Trophoblast cell (in vitro differentiated cells and primary cell): Measurements from ENCODE around the gene IL12RB1.

Experiments
- DNase-seq, 2 donors: peaks; one replicate each; pipeline ENCODE4 v3.0.0-alpha.2; 2016
- H2AFZ ChIP-seq: 2 replicates; pipeline ENCODE4 v1.6.1; 2013; ENCODE audit warnings: low read length, moderate library complexity, mild to moderate bottlenecking; ENCODE audit not compliant: insufficient read depth, poor library complexity
- H2AK5ac ChIP-seq: 2 replicates; pipeline ENCODE4 v1.6.1; 2013; ENCODE audit warnings: mild to moderate bottlenecking, low read length
- H2BK120ac ChIP-seq: 2 replicates; pipeline ENCODE4 v1.6.1; 2013; ENCODE audit warnings: low read length, mild to moderate bottlenecking, moderate library complexity; ENCODE audit not compliant: insufficient read depth, poor library complexity
- H2BK12ac ChIP-seq: 2 replicates; pipeline ENCODE4 v1.6.1; 2013; ENCODE audit warnings: mild to moderate bottlenecking, low read length, moderate library complexity
- H2BK5ac ChIP-seq: 2 replicates; pipeline ENCODE4 v1.6.1; 2013; ENCODE audit warnings: low read length, low read depth, moderate library complexity, mild to moderate bottlenecking; ENCODE audit not compliant: poor library complexity
- H3K14ac ChIP-seq: 2 replicates; pipeline ENCODE4 v1.6.1; 2013; ENCODE audit warnings: mild to moderate bottlenecking, low read length
- H3K18ac ChIP-seq: 2 replicates; pipeline ENCODE4 v1.6.1; 2013; ENCODE audit warnings: mild to moderate bottlenecking, low read length
- H3K23ac ChIP-seq: 2 replicates; pipeline ENCODE4 v1.6.1; 2013; ENCODE audit warnings: low read length
- H3K27ac ChIP-seq: 2 replicates; pipeline ENCODE4 v1.5.1; 2013; ENCODE audit warnings: low read depth, mild to moderate bottlenecking, inconsistent platforms, low read length, moderate library complexity
- H3K27me3 ChIP-seq: 2 replicates; pipeline ENCODE4 v1.6.1; 2013; ENCODE audit warnings: inconsistent platforms, mild to moderate bottlenecking, low read length, moderate library complexity; ENCODE audit not compliant: insufficient read depth
- H3K36me3 ChIP-seq, 2 experiments: 1 replicate in 1 of 2; 2 replicates in 1 of 2; pipeline ENCODE4 v1.6.1; 2013; ENCODE audit warnings: low read length in 2 of 2, mild to moderate bottlenecking in 2 of 2, moderate library complexity in 1 of 2; ENCODE audit not compliant: insufficient read depth in 2 of 2, control insufficient read depth in 1 of 2
- H3K4ac ChIP-seq: 2 replicates; pipeline ENCODE4 v1.6.1; 2013; ENCODE audit warnings: low read depth, mild to moderate bottlenecking, low read length, moderate library complexity
- H3K4me1 ChIP-seq, 2 experiments: 1 replicate in 1 of 2; 2 replicates in 1 of 2; pipeline ENCODE4 v1.6.1; 2013; ENCODE audit warnings: low read length in 2 of 2, mild to moderate bottlenecking in 2 of 2, moderate library complexity in 1 of 2; ENCODE audit not compliant: insufficient read depth in 2 of 2, control insufficient read depth in 1 of 2
- H3K4me2 ChIP-seq: 2 replicates; pipeline ENCODE4 v1.6.1; 2013; ENCODE audit warnings: inconsistent platforms, mild to moderate bottlenecking, low read length, moderate library complexity
- H3K4me3 ChIP-seq: 2 replicates; pipeline ENCODE4 v1.5.1; 2013; ENCODE audit warnings: mild to moderate bottlenecking, low read depth, low read length, inconsistent platforms
- H3K79me1 ChIP-seq: one replicate; pipeline ENCODE4 v1.6.1; 2013; ENCODE audit warnings: low read length
- H3K79me2 ChIP-seq: 2 replicates; pipeline ENCODE4 v1.6.1; 2013; ENCODE audit warnings: low read length, mild to moderate bottlenecking; ENCODE audit not compliant: control insufficient read depth, insufficient read depth, poor library complexity
- H3K9ac ChIP-seq: 2 replicates; pipeline ENCODE4 v1.6.1; 2013; ENCODE audit warnings: mild to moderate bottlenecking, low read length
- H3K9me3 ChIP-seq: 2 replicates; pipeline ENCODE4 v1.6.1; 2013; ENCODE audit warnings: low read depth, mild to moderate bottlenecking, control low read depth, inconsistent platforms, low read length; ENCODE audit not compliant: insufficient read depth
- H4K12ac ChIP-seq: 2 replicates; pipeline ENCODE4 v1.6.1; 2013; ENCODE audit warnings: low read depth, mild to moderate bottlenecking, low read length, moderate library complexity
- H4K8ac ChIP-seq: 2 replicates; pipeline ENCODE4 v1.6.1; 2013; ENCODE audit warnings: low read depth, mild to moderate bottlenecking, low read length, moderate library complexity
- H4K91ac ChIP-seq: one replicate; pipeline ENCODE4 v1.6.1; 2013; ENCODE audit warnings: low read depth, mild to moderate bottlenecking, low read length, moderate library complexity
- WGBS: extraction: QIAGEN DNeasy Blood & Tissue Kit; methylation state at CpG from one replicate; pipeline ENCODE4 v1.1.7; 2013; ENCODE audit warnings: missing lambda C conversion rate; ENCODE audit not compliant: insufficient read length, insufficient coverage; ENCODE audit errors: extremely low coverage; 5-methylcytosine and 5-hydroxymethylcytosine counted together

IL12RB1 gene

GRCh38 chr19:18055967-18056366 is 30.8 kb downstream of the IL12RB1 start:
- no peaks in the 10 kb centered on the region for H3K27me3 ChIP-seq
- no peak overlapping the region for H4K8ac ChIP-seq
- no peak overlapping the region for H3K27ac ChIP-seq
- no peak overlapping the region for H3K9ac ChIP-seq
- H3K9me3 ChIP-seq = no peaks in the 10 kb centered on the region
- H3K36me3 ChIP-seq = no peaks in the 10 kb centered on the region
- WGBS = no CpG with 5 or more reads among the region's 5 CpGs
- H3K4me1 ChIP-seq = peaks cover 0 to 3% of the 10 kb centered on the region in 2 experiments
- H3K4ac ChIP-seq = no peak overlapping the region
- H3K79me1 ChIP-seq = peaks cover 3% of the 10 kb centered on the region
- H2BK5ac ChIP-seq = no peak overlapping the region
- no peak for DNase-seq
- H4K91ac ChIP-seq = no peak overlapping the region
- no peak overlapping the region for H3K23ac ChIP-seq
- H3K14ac ChIP-seq = no peak overlapping the region
- no peak overlapping the region for H3K18ac ChIP-seq
- no peak overlapping the region for H2BK12ac ChIP-seq
- H2AK5ac ChIP-seq = no peak overlapping the region
- no peak overlapping the region for H2BK120ac ChIP-seq
- no peak overlapping the region for H3K4me2 ChIP-seq
- H3K4me3 ChIP-seq = no peak overlapping the region
- H2AFZ ChIP-seq = no peak overlapping the region
- H4K12ac ChIP-seq = no peak overlapping the region
- no peaks in the 10 kb centered on the region for H3K79me2 ChIP-seq

GRCh38 chr19:18053576-18054219 is 33.0 kb downstream of the IL12RB1 start:
- Histone ChIP-seq H2BK5ac (no peak overlapping the region), H3K23ac (no peak overlapping the region), H3K27me3 (no peaks in the 10 kb centered on the region), H3K9me3 (no peaks in the 10 kb centered on the region), H3K79me2 (no peaks in the 10 kb centered on the region), H3K14ac (no peak overlapping the region), H3K4me3 (no peak overlapping the region), H4K91ac (no peak overlapping the region), H3K4me2 (no peak overlapping the region), H3K27ac (no peak overlapping the region), H3K18ac (no peak overlapping the region), H3K79me1 (peaks cover 3% of the 10 kb centered on the region), H3K9ac (no peak overlapping the region), H2AK5ac (no peak overlapping the region), H3K4ac (no peak overlapping the region), H2BK120ac (no peak overlapping the region), H3K36me3 (no peaks in the 10 kb centered on the region), H2BK12ac (no peak overlapping the region), H3K4me1 (peaks cover 0 to 3% of the 10 kb centered on the region in 2 experiments), H4K8ac (no peak overlapping the region), H4K12ac (no peak overlapping the region), H2AFZ (no peak overlapping the region)
- no CpG with 5 or more reads among the region's 9 CpGs for WGBS
- peak in 1 of 2 donors; percentile 17 for DNase-seq

GRCh38 chr19:18051887-18052286 is 34.8 kb downstream of the IL12RB1 start:
- Histone ChIP-seq H2AK5ac (no peak overlapping the region), H2AFZ (no peak overlapping the region)

GRCh38 chr19:18049385-18049784 is 37.3 kb downstream of the IL12RB1 start:
- no peak overlapping the region for H2BK120ac ChIP-seq
- no peaks in the 10 kb centered on the region for H3K27me3 ChIP-seq
- no peaks in the 10 kb centered on the region for H3K9me3 ChIP-seq
- no peak overlapping the region for H3K14ac ChIP-seq
- no peak overlapping the region for H3K18ac ChIP-seq
- H3K27ac ChIP-seq = no peak overlapping the region
- H3K4me1 ChIP-seq = no peaks in the 10 kb centered on the region
- no peak overlapping the region for H2AFZ ChIP-seq
- H2AK5ac ChIP-seq = no peak overlapping the region
- no peak overlapping the region for H3K23ac ChIP-seq
- H3K79me2 ChIP-seq = no peaks in the 10 kb centered on the region
- no peak overlapping the region for H2BK5ac ChIP-seq
- H3K4ac ChIP-seq = no peak overlapping the region
- no peak overlapping the region for H3K4me2 ChIP-seq
- no peak overlapping the region for H3K4me3 ChIP-seq
- H3K79me1 ChIP-seq = no peaks in the 10 kb centered on the region
- DNase-seq = no peak
- H4K12ac ChIP-seq = no peak overlapping the region
- no peak overlapping the region for H4K91ac ChIP-seq
- no peak overlapping the region for H2BK12ac ChIP-seq
- no peak overlapping the region for H3K9ac ChIP-seq
- H4K8ac ChIP-seq = no peak overlapping the region
- H3K36me3 ChIP-seq = no peaks in the 10 kb centered on the region
- no CpG with 5 or more reads among the region's 10 CpGs for WGBS

More at GRCh38 chr19:18051887-18052286, 34.8 kb downstream of the IL12RB1 start:
- Histone ChIP-seq H4K8ac (no peak overlapping the region), H2BK120ac (no peak overlapping the region), H4K91ac (no peak overlapping the region), H3K36me3 (no peaks in the 10 kb centered on the region), H3K23ac (no peak overlapping the region), H3K4me1 (no peaks in the 10 kb centered on the region), H3K79me1 (no peaks in the 10 kb centered on the region), H3K14ac (no peak overlapping the region), H4K12ac (no peak overlapping the region), H3K9ac (no peak overlapping the region), H3K9me3 (no peaks in the 10 kb centered on the region), H3K18ac (no peak overlapping the region), H3K27ac (no peak overlapping the region), H3K4me3 (no peak overlapping the region), H3K4me2 (no peak overlapping the region), H3K79me2 (no peaks in the 10 kb centered on the region), H3K27me3 (no peaks in the 10 kb centered on the region), H2BK5ac (no peak overlapping the region), H2BK12ac (no peak overlapping the region), H3K4ac (no peak overlapping the region)
- WGBS = no CpG with 5 or more reads among the region's 31 CpGs
- DNase-seq = no peak
